HepG2 (cell line): ENCODE data around the gene WDR86. TPM values are rescaled to one million over a fixed set of nuclear protein-coding genes. Genes with fewer than 3 reads are reported as not detected.

Experiments
- ATAC-seq: fragments of 200-7000 bp; cut with Tn5 transposase; 3 replicates; pipeline ENCODE4 v1.9.1; 2020; ENCODE audit warnings: mild to moderate bottlenecking, moderate library complexity
- BruUV-seq: library from RNA; stranded (reverse); fragments of 400-500 nt; replicated peaks from 2 replicates; lab custom pipeline; 2021; lab: Mats Ljungman, UMichigan
- CTCF ChIA-PET: fragments of 300-600 bp; formaldehyde crosslinking; extraction: SDS; loops from one replicate; lab custom pipeline; 2021; ENCODE audit warnings: low total read pairs, inconsistent platforms, low intra/inter-chr PET ratio; lab: Yijun Ruan, JAX
- POLR2A ChIA-PET: fragments of 350-600 bp; sonication (Branson Sonifier 250); formaldehyde crosslinking; loops from one replicate; lab custom pipeline; 2020; ENCODE audit warnings: antibody characterized with exemption, inconsistent platforms; lab: Yijun Ruan, JAX
- DNase-seq: peaks from one replicate; pipeline ENCODE4 v3.0.0-alpha.2; 2015; ENCODE audit warnings: low spot score
- FAIRE-seq: peaks from 3 replicates; lab custom pipeline; 2011; peaks lifted over from hg19 to GRCh38; lab: Jason Lieb, UNC
- H2AFZ ChIP-seq: one replicate; pipeline ENCODE4 v1.6.1; 2011; ENCODE audit warnings: low read length, inconsistent platforms
- H3K27ac ChIP-seq: fragments of 300-600 bp; 3 replicates; pipeline ENCODE4 v1.8.0; 2011; ENCODE audit warnings: mixed run types, mild to moderate bottlenecking, mixed read lengths, low read length, inconsistent platforms; ENCODE audit not compliant: insufficient read depth; ENCODE audit errors: extremely low read length
- H3K27me3 ChIP-seq, 2 experiments: fragments of 200-600 bp in 1 of 2; 2 replicates in 1 of 2; 3 replicates in 1 of 2; pipeline versions ENCODE4 v1.6.0 to v1.8.0; 2011; ENCODE audit warnings: low read length in 2 of 2, mild to moderate bottlenecking in 2 of 2, moderate library complexity in 2 of 2, inconsistent platforms in 1 of 2; ENCODE audit not compliant: insufficient read depth in 2 of 2, control insufficient read depth in 1 of 2
- H3K36me3 ChIP-seq, 2 experiments: fragments of 200-600 bp in 1 of 2; replicated peaks in 1 of 2; 2 replicates in 1 of 2; 3 replicates in 1 of 2; pipeline versions ENCODE4 v1.5.1 to v1.8.0; 2011; ENCODE audit warnings: low read length in 2 of 2, inconsistent platforms in 1 of 2; ENCODE audit not compliant: insufficient read depth in 2 of 2, control insufficient read depth in 1 of 2
- H3K4me1 ChIP-seq: 2 replicates; pipeline ENCODE4 v1.5.1; 2012; ENCODE audit warnings: low read length, inconsistent platforms; ENCODE audit not compliant: insufficient read depth
- H3K4me2 ChIP-seq: 2 replicates; pipeline ENCODE4 v1.6.0; 2011; ENCODE audit warnings: low read depth, low read length, inconsistent platforms
- H3K4me3 ChIP-seq, 3 experiments: fragments of 200-600 bp in 1 of 3; sonication (generic), shearing (Covaris generic) in 1 of 3; replicated peaks in 1 of 3; 2 replicates each; pipeline ENCODE4 v1.5.1; 2011 to 2016; ENCODE audit warnings: low read length in 3 of 3, inconsistent platforms in 2 of 3, low read depth in 2 of 3, mild to moderate bottlenecking in 2 of 3, control low read depth in 1 of 3, mixed read lengths in 1 of 3; ENCODE audit not compliant: insufficient read depth in 1 of 3
- H3K79me2 ChIP-seq: one replicate; pipeline ENCODE4 v1.6.1; 2011; ENCODE audit warnings: low read length, inconsistent platforms; ENCODE audit not compliant: insufficient read depth
- H3K9ac ChIP-seq: 2 replicates; pipeline ENCODE4 v1.6.0; 2011; ENCODE audit warnings: mild to moderate bottlenecking, low read depth, low read length, inconsistent platforms; ENCODE audit not compliant: insufficient read depth
- H3K9me3 ChIP-seq: 2 replicates; pipeline ENCODE4 v1.5.1; 2012; ENCODE audit warnings: mild to moderate bottlenecking, low read length
- H4K20me1 ChIP-seq: 2 replicates; pipeline ENCODE4 v1.6.0; 2011; ENCODE audit warnings: inconsistent platforms, mild to moderate bottlenecking, low read length, moderate library complexity; ENCODE audit not compliant: insufficient read depth
- CBFB ChIP-seq: sonication (generic); formaldehyde crosslinking; IDR thresholded peaks from 2 replicates; pipeline ENCODE4 v1.4.0; 2020; ENCODE audit warnings: missing genetic modification reagents
- ERF ChIP-seq: IDR thresholded peaks from 2 replicates; pipeline ENCODE4 v1.6.1; 2018; ENCODE audit warnings: missing biosample characterization, missing genetic modification reagents
- HNF4A ChIP-seq: sonication (generic); formaldehyde crosslinking; IDR thresholded peaks from 2 replicates; pipeline ENCODE4 v1.4.0; 2020; ENCODE audit warnings: missing genetic modification reagents
- HOXA3 ChIP-seq: sonication (generic); formaldehyde crosslinking; IDR thresholded peaks from 2 replicates; pipeline ENCODE4 v1.5.0; 2020; ENCODE audit warnings: missing genetic modification reagents
- IKZF4 ChIP-seq: sonication (generic); formaldehyde crosslinking; IDR thresholded peaks from 2 replicates; pipeline ENCODE4 v1.5.1; 2020; ENCODE audit warnings: borderline replicate concordance, mild to moderate bottlenecking, low read depth, missing genetic modification reagents; ENCODE audit errors: not compliant biosample characterization
- MEF2D ChIP-seq: sonication (generic); formaldehyde crosslinking; IDR thresholded peaks from 2 replicates; pipeline ENCODE4 v1.5.1; 2020; ENCODE audit warnings: mild to moderate bottlenecking, missing genetic modification reagents
- NFYC ChIP-seq: IDR thresholded peaks from 2 replicates; pipeline ENCODE4 v1.6.1; 2016; ENCODE audit warnings: missing genetic modification reagents, missing compliant biosample characterization
- SAFB2 ChIP-seq: sonication (generic); formaldehyde crosslinking; IDR thresholded peaks from 2 replicates; pipeline ENCODE4 v1.5.1; 2020; ENCODE audit warnings: missing genetic modification reagents, low read depth, mild to moderate bottlenecking, borderline replicate concordance
- TARDBP ChIP-seq: sonication (generic); formaldehyde crosslinking; IDR thresholded peaks from 2 replicates; pipeline ENCODE4 v1.8.0; 2022; ENCODE audit warnings: mild to moderate bottlenecking, missing genetic modification reagents
- ZFP36 ChIP-seq: fragments of 150-350 bp; IDR thresholded peaks from 2 replicates; pipeline ENCODE4 v1.6.1; 2018; ENCODE audit warnings: borderline replicate concordance, low read length, low read depth; ENCODE audit not compliant: partially characterized antibody
- ZNF816 ChIP-seq: sonication (generic); formaldehyde crosslinking; IDR thresholded peaks from 2 replicates; pipeline ENCODE4 v1.8.0; 2022; ENCODE audit warnings: missing genetic modification reagents, mild to moderate bottlenecking, borderline replicate concordance
- ZSCAN22 ChIP-seq: sonication (generic); formaldehyde crosslinking; IDR thresholded peaks from 2 replicates; pipeline ENCODE4 v1.4.0; 2020; ENCODE audit warnings: mild to moderate bottlenecking, missing genetic modification reagents
- WGBS: methylation state at CpG from one replicate; pipeline ENCODE4 v1.1.6; 2017; ENCODE audit warnings: low lambda C conversion rate; 5-methylcytosine and 5-hydroxymethylcytosine counted together
- in situ Hi-C: cut with HindIII; loops from 2 replicates; pipeline ENCODE4 v1.10.0; 2017; ENCODE audit warnings: low pct_unique_long_range_greater_than_20kb; ENCODE audit not compliant: extremely low pct_ligation_motif_present
- intact Hi-C: fragments of 100-400 bp; cut with micrococcal nuclease; formaldehyde crosslinking; loops from one replicate; pipeline ENCODE4 v1.10.0; 2022; ENCODE audit not compliant: unreplicated experiment
- polyA plus RNA-seq, 8 experiments: library from polyadenylated mRNA; depleted of rRNA in 3 of 8; stranded (reverse) in 7 of 8; unstranded in 1 of 8; fragments of >200 nt; fragmentation: Illumina TruSeq in 4 of 8; extraction: Trizol in 4 of 8; gene quantifications; 2 replicates each; pipeline versions ENCODE4 v1.2.1 to v1.2.3, GENCODE V29; 2011 to 2016; ENCODE audit warnings: low read depth in 4 of 8, missing spikeins in 1 of 8, mixed read lengths in 1 of 8; ENCODE audit not compliant: insufficient read depth in 1 of 8
- total RNA-seq, 5 experiments: library from RNA; depleted of rRNA; stranded (reverse); fragments of >200 nt; fragmentation: Illumina TruSeq; extraction: Trizol; gene quantifications; 2 replicates each; pipeline ENCODE4 v1.2.3, GENCODE V29; 2016; ENCODE audit warnings: low read depth in 1 of 5
- TF ChIP-seq, protein P1 (sequence below): sonication (generic); formaldehyde crosslinking; IDR thresholded peaks from 2 replicates; pipeline ENCODE4 v1.4.0; 2020; ENCODE audit warnings: mild to moderate bottlenecking, low read depth, missing genetic modification reagents
- TF ChIP-seq, protein P2 (sequence below): IDR thresholded peaks from 2 replicates; pipeline ENCODE4 v1.6.1; 2016; ENCODE audit warnings: low read depth, control low read depth
- TF ChIP-seq, protein P3 (sequence below): sonication (generic); formaldehyde crosslinking; IDR thresholded peaks from 2 replicates; pipeline ENCODE4 v1.4.0; 2020; ENCODE audit warnings: missing genetic modification reagents
- TF ChIP-seq, protein P4 (sequence below): sonication (generic); formaldehyde crosslinking; IDR thresholded peaks from 2 replicates; pipeline ENCODE4 v1.4.0; 2020; ENCODE audit warnings: missing genetic modification reagents

WDR86 gene
- total and polyA plus RNA-seq, 2 of the 13 experiments (the other 11 are each of a cell fraction or from before 2014, with no cell fraction given), result 0.11 to 2.9 TPM

DNA sequence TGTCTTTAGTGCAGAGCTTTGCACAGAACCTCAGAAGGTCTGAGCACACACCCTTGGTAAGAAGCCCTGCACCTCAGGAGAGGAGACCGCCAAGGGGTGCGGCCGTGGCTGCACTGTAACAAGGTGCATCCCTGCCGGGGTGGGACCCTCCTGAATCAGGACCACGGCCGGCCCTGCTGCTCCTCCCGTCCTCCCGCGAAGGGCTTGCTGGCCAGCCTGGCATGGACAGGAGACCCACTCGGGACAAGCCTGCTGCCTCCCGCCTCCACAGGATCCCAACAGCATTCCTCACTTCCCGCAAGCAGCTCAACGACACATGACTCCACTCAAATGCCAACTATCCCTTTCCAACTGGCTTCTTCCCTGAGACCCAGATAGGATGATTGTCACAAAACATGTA lies 12.8 kb downstream of the WDR86 start (continued):
- TF ChIP-seq ZSCAN22 (CRISPR knock-in tag), result no peak

DNA sequence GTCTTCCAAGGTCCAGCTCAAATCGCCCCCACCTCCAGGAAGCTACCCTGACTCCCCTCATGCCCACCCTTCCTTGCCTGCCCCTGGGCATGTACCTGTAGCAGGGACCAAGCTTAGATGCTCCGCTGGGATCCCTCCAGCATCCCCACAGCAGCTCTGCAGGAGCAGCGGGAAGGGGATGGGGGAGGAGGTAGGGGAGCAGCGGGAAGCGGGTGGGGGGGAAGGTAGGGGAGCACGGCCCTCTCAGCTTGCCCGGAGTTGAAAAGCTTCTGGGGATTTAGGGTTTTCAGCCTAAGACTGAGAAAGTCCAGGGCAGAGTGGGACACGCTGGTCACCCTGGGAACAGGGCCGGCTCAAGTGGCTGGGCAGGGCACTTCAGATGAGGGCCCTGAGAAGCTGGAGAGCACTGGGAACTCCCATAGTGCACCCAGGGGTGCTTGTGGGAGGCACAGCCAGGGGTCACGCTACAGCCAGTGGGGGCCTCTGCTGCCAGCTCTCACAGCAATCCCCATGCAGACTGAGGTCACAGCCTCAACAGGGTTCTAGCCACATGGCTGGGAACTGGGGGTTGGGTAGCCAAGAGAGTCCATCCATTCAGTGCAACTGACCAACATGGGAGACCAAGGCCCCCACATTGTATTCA lies 13.4 kb downstream of the WDR86 start:
- no peak overlapping the region for H2AFZ ChIP-seq
- WGBS, result 7% methylated on average over 3 of the region's 10 CpGs
- DNase-seq (no peak), ATAC-seq (no peak), FAIRE-seq (no peak)
- H3K4me2 ChIP-seq, result no peak overlapping the region
- CTCF ChIA-PET, result no interaction called here
- peaks cover 13% of the 10 kb centered on the region for H3K4me1 ChIP-seq
- no peaks in the 10 kb centered on the region for H3K36me3 ChIP-seq
- no peaks in the 10 kb centered on the region for H4K20me1 ChIP-seq
- peaks cover 7 to 77% of the 10 kb centered on the region in 2 experiments; a peak in 3 of 5 replicates for H3K27me3 ChIP-seq
- H3K27ac ChIP-seq, result no peak overlapping the region
- POLR2A ChIA-PET, result no interaction called here
- no peaks in the 10 kb centered on the region for H3K79me2 ChIP-seq
- no peak overlapping the region for H3K9ac ChIP-seq
- in situ Hi-C loops (no loop called here), intact Hi-C loops (no loop called here)
- H3K4me3 ChIP-seq, result no peak overlapping the region
- BruUV-seq, result no TSS peak
- H3K9me3 ChIP-seq, result no peaks in the 10 kb centered on the region
- TF ChIP-seq ERF (CRISPR knock-in tag), result no peak
- TF ChIP-seq HOXA3 (CRISPR knock-in tag), result no peak
- TF ChIP-seq, protein P1, sequence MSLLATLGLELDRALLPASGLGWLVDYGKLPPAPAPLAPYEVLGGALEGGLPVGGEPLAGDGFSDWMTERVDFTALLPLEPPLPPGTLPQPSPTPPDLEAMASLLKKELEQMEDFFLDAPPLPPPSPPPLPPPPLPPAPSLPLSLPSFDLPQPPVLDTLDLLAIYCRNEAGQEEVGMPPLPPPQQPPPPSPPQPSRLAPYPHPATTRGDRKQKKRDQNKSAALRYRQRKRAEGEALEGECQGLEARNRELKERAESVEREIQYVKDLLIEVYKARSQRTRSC, result no peak
- no peak for TF ChIP-seq ZFP36
- TF ChIP-seq MEF2D (CRISPR knock-in tag), result no peak
- TF ChIP-seq, protein P2, sequence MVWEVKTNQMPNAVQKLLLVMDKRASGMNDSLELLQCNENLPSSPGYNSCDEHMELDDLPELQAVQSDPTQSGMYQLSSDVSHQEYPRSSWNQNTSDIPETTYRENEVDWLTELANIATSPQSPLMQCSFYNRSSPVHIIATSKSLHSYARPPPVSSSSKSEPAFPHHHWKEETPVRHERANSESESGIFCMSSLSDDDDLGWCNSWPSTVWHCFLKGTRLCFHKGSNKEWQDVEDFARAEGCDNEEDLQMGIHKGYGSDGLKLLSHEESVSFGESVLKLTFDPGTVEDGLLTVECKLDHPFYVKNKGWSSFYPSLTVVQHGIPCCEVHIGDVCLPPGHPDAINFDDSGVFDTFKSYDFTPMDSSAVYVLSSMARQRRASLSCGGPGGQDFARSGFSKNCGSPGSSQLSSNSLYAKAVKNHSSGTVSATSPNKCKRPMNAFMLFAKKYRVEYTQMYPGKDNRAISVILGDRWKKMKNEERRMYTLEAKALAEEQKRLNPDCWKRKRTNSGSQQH, result no peak
- no peak for TF ChIP-seq SAFB2 (CRISPR knock-in tag)
- TF ChIP-seq, protein P3, sequence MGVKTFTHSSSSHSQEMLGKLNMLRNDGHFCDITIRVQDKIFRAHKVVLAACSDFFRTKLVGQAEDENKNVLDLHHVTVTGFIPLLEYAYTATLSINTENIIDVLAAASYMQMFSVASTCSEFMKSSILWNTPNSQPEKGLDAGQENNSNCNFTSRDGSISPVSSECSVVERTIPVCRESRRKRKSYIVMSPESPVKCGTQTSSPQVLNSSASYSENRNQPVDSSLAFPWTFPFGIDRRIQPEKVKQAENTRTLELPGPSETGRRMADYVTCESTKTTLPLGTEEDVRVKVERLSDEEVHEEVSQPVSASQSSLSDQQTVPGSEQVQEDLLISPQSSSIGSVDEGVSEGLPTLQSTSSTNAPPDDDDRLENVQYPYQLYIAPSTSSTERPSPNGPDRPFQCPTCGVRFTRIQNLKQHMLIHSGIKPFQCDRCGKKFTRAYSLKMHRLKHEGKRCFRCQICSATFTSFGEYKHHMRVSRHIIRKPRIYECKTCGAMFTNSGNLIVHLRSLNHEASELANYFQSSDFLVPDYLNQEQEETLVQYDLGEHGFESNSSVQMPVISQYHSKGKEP (CRISPR knock-in tag), result no peak
- no peak for TF ChIP-seq ZNF816 (CRISPR knock-in tag)
- no peak for TF ChIP-seq NFYC (CRISPR knock-in tag)
- TF ChIP-seq, protein P4, sequence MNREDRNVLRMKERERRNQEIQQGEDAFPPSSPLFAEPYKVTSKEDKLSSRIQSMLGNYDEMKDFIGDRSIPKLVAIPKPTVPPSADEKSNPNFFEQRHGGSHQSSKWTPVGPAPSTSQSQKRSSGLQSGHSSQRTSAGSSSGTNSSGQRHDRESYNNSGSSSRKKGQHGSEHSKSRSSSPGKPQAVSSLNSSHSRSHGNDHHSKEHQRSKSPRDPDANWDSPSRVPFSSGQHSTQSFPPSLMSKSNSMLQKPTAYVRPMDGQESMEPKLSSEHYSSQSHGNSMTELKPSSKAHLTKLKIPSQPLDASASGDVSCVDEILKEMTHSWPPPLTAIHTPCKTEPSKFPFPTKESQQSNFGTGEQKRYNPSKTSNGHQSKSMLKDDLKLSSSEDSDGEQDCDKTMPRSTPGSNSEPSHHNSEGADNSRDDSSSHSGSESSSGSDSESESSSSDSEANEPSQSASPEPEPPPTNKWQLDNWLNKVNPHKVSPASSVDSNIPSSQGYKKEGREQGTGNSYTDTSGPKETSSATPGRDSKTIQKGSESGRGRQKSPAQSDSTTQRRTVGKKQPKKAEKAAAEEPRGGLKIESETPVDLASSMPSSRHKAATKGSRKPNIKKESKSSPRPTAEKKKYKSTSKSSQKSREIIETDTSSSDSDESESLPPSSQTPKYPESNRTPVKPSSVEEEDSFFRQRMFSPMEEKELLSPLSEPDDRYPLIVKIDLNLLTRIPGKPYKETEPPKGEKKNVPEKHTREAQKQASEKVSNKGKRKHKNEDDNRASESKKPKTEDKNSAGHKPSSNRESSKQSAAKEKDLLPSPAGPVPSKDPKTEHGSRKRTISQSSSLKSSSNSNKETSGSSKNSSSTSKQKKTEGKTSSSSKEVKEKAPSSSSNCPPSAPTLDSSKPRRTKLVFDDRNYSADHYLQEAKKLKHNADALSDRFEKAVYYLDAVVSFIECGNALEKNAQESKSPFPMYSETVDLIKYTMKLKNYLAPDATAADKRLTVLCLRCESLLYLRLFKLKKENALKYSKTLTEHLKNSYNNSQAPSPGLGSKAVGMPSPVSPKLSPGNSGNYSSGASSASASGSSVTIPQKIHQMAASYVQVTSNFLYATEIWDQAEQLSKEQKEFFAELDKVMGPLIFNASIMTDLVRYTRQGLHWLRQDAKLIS (CRISPR knock-in tag), result no peak
- no peak for TF ChIP-seq TARDBP (CRISPR knock-in tag)
- no peak for TF ChIP-seq HNF4A (CRISPR knock-in tag)
- no peak for TF ChIP-seq CBFB (CRISPR knock-in tag)
- TF ChIP-seq IKZF4 (CRISPR knock-in tag), result no peak
